HFFc6 (cell line): ENCODE results near the gene CISD3. TPM values are rescaled to one million over a fixed set of nuclear protein-coding genes. Genes with fewer than 3 reads are reported as not detected.
"Not testable (repeated sequence)": the region's sequence is repeated elsewhere in the genome, so short reads cannot be mapped to it uniquely, and the experiment has no call there.

Experiments used
- DNase-seq: peaks from one replicate; pipeline ENCODE4 v3.0.0-alpha.2; 2018
- H3K27ac Mint-ChIP-seq: 2 replicates; pipeline ENCODE4 v1.8.0; 2020; ENCODE audit warnings: mild to moderate bottlenecking, mixed read lengths
- H3K27me3 Mint-ChIP-seq: 2 replicates; pipeline ENCODE4 v1.8.0; 2021; ENCODE audit warnings: mild to moderate bottlenecking, moderate library complexity, mixed read lengths; ENCODE audit not compliant: insufficient read depth
- H3K36me3 Mint-ChIP-seq: 2 replicates; pipeline ENCODE4 v1.8.0; 2021; ENCODE audit warnings: low read depth, mixed read lengths
- H3K4me1 Mint-ChIP-seq: 2 replicates; pipeline ENCODE4 v1.8.0; 2020; ENCODE audit warnings: low read depth, mixed read lengths
- H3K4me3 Mint-ChIP-seq: 2 replicates; pipeline ENCODE4 v1.8.0; 2020; ENCODE audit warnings: mild to moderate bottlenecking, moderate library complexity, mixed read lengths
- H3K9me3 Mint-ChIP-seq: 2 replicates; pipeline ENCODE4 v1.8.0; 2020; ENCODE audit warnings: mild to moderate bottlenecking, mixed read lengths
- total RNA-seq, 6 experiments: library from RNA; stranded (reverse); fragmentation: NEBNext Ultra II Directional; extraction: Animal tissue kit (Norgen Biotek cat#: 25700); gene quantifications; 2 replicates in 1 of 6; 3 replicates in 5 of 6; pipeline ENCODE4 v1.2.3, GENCODE V29; 2021
- TF ChIP-seq, protein P1 (sequence below): fragments of 200-600 bp; sonication (generic); IDR thresholded peaks from 2 replicates; pipeline ENCODE4 v1.5.0; 2021; ENCODE audit warnings: antibody characterized with exemption, mild to moderate bottlenecking

CISD3 gene
- total RNA-seq, 6 experiments from 2014 or later = 35.0 to 38.7 (median 36.6) TPM

DNA sequence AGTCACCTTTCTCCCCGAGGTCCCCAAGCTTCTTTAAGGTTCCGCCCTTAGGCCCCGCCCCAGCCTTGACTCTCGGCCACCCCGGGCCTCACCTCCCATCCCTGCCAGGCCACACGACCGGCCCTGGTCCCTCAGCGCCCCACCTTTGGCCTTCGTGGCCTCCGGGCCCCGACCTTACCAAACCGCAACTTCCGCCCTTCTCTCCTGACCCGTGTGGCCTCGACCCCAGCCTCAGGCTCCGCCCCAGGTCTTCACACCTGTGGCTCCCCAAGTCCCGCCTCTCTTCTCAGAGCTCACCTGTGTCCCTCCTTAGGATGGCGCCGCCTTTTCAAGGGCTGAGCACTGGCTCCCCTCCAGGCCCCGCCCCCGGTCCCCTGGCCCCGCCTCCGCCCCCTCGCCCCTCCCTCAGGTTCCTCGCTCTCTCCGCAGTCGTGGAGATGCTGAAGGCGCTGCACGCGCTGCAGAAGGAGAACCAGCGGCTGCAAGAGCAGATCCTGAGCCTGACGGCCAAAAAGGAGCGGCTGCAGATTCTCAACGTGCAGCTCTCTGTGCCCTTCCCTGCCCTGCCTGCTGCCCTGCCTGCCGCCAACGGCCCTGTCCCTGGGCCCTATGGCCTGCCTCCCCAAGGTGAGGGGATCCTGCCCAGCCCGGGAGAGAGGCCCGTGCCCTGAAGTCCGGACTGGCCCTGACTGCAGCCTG is 10.0 kb upstream of the CISD3 start:
- Mint-ChIP-seq H3K27me3 (no peaks in the 10 kb centered on the region; the same call in 1 of the 2 replicates), H3K36me3 (peaks cover 19% of the 10 kb centered on the region), H3K4me1 (no peaks in the 10 kb centered on the region), H3K9me3 (no peaks in the 10 kb centered on the region), H3K27ac (no peak overlapping the region), H3K4me3 (no peak overlapping the region)
- DNase-seq = no peak
- TF ChIP-seq, protein P1, sequence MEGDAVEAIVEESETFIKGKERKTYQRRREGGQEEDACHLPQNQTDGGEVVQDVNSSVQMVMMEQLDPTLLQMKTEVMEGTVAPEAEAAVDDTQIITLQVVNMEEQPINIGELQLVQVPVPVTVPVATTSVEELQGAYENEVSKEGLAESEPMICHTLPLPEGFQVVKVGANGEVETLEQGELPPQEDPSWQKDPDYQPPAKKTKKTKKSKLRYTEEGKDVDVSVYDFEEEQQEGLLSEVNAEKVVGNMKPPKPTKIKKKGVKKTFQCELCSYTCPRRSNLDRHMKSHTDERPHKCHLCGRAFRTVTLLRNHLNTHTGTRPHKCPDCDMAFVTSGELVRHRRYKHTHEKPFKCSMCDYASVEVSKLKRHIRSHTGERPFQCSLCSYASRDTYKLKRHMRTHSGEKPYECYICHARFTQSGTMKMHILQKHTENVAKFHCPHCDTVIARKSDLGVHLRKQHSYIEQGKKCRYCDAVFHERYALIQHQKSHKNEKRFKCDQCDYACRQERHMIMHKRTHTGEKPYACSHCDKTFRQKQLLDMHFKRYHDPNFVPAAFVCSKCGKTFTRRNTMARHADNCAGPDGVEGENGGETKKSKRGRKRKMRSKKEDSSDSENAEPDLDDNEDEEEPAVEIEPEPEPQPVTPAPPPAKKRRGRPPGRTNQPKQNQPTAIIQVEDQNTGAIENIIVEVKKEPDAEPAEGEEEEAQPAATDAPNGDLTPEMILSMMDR = no peak

DNA sequence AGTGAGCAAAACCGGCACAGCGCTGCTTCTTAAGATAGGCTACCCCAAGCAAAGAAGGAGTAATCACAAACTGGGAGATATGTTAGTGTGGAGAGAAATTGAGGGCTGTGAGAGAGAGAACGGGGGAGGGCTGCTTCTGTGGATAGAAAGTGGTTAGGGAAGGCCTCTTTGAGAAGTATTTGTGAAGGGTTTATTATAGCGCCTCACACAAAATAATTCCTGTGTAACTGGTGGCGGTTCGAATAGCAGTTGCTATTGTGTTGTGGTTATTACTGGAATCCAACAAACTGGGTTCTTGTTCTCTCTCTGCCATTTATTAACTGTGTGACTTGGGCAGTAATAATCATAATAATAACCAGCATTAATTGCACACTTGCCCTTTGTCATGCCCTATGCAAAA is 9.2 kb upstream of the CISD3 start:
- peaks cover 16% of the 10 kb centered on the region for H3K36me3 Mint-ChIP-seq

DNA sequence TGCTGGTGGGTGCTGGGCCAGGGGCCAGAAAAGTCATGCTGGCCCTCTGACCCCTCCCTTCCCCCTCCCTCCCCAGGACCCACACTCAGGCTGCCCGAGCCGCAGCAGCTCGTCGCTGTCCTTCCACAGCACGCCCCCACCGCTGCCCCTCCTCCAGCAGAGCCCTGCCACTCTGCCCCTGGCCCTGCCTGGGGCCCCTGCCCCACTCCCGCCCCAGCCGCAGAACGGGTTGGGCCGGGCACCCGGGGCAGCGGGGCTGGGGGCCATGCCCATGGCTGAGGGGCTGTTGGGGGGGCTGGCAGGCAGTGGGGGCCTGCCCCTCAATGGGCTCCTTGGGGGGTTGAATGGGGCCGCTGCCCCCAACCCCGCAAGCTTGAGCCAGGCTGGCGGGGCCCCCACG is 8.3 kb upstream of the CISD3 start:
- Mint-ChIP-seq H3K27me3 (no peaks in the 10 kb centered on the region; the same call in 1 of the 2 replicates), H3K9me3 (no peaks in the 10 kb centered on the region), H3K4me1 (no peaks in the 10 kb centered on the region), H3K36me3 (peaks cover 14% of the 10 kb centered on the region), H3K4me3 (no peak overlapping the region), H3K27ac (no peak overlapping the region)
- TF ChIP-seq, protein P1 = no peak
- DNase-seq = no peak

More for the DNA sequence above, 9.2 kb upstream of the CISD3 start:
- no peaks in the 10 kb centered on the region for H3K9me3 Mint-ChIP-seq
- DNase-seq = no peak
- H3K4me1 Mint-ChIP-seq = no peaks in the 10 kb centered on the region
- H3K4me3 Mint-ChIP-seq = no peak overlapping the region
- TF ChIP-seq, protein P1 = no peak
- no peak overlapping the region for H3K27ac Mint-ChIP-seq
- no peaks in the 10 kb centered on the region; the same call in 1 of the 2 replicates for H3K27me3 Mint-ChIP-seq

DNA sequence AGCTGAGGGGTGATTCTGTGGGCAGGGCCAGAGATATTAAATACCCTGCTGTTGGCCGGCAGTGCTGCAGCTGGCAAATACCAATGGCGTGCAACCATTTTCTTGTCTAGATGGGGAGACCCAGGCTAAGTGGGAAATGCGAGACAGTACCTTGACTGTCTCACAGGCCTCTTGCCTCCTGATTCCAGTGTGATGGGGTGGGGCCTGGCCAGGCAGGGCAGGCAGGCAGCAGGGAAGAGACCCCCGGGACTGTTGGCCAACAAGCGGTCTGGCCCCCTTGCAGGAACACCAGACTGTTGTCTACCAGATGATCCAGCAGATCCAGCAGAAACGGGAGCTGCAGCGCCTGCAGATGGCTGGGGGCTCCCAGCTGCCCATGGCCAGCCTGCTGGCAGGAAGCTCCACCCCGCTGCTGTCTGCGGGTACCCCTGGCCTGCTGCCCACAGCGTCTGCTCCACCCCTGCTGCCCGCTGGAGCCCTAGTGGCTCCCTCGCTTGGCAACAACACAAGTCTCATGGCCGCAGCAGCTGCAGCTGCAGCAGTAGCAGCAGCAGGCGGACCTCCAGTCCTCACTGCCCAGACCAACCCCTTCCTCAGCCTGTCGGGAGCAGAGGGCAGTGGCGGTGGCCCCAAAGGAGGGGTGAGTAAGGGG is 5.7 kb upstream of the CISD3 start:
- TF ChIP-seq, protein P1 = no peak
- Mint-ChIP-seq H3K27ac (no peak overlapping the region), H3K4me1 (peaks cover 13% of the 10 kb centered on the region), H3K4me3 (no peak overlapping the region), H3K36me3 (peaks cover 9% of the 10 kb centered on the region; the same call in 1 of the 2 replicates), H3K9me3 (no peaks in the 10 kb centered on the region), H3K27me3 (no peaks in the 10 kb centered on the region; the same call in 1 of the 2 replicates)
- no peak for DNase-seq

DNA sequence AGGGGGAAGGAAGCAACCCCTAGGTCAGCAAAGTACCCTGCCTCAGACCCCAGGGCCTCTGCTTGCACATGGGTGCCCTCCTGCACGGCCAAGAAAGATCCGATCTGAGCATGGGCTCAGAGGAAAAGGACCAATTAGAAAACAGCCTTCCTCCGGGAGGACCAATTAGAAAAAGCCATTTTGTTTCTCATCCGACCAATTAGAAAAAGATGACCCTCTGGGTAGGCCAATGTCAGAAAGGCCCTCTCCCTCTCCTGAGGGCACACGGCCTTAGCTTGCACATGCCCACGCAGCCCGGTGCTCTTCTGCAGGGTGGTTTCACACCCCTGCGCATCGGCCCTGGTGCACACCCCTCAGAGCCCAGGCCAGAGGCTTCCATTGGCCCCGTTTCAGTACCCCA is 5.1 kb upstream of the CISD3 start:
- TF ChIP-seq, protein P1 = no peak
- H3K36me3 Mint-ChIP-seq = peaks cover 9% of the 10 kb centered on the region; the same call in 1 of the 2 replicates
- H3K9me3 Mint-ChIP-seq = no peaks in the 10 kb centered on the region
- DNase-seq = no peak
- peaks cover 14% of the 10 kb centered on the region for H3K4me1 Mint-ChIP-seq
- no peak overlapping the region for H3K27ac Mint-ChIP-seq
- no peak overlapping the region for H3K4me3 Mint-ChIP-seq
- no peaks in the 10 kb centered on the region for H3K27me3 Mint-ChIP-seq

DNA sequence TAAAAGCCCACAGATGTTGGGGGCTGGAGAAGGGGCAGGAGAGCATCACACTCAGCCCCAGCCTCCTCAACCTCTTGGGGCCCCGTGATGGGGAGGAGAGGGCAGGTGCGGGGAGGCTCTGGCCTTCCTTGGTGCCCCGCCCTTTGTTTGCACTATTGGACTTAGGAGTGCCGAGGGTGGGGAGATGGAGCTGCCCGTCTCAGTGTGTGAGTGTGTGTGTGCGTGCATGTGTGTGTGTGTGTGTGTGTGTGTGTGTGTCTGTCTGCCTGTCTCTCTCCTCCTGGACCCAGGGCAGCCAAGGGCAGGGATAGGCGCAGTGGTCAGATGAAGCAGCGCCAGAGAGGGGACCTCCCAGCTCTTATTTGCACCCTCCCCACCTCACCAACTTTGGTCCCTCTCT is 4.0 kb upstream of the CISD3 start:
- not testable (repeated sequence) for H3K9me3 Mint-ChIP-seq, H3K36me3 Mint-ChIP-seq, H3K4me3 Mint-ChIP-seq, H3K27ac Mint-ChIP-seq, DNase-seq, H3K27me3 Mint-ChIP-seq
- H3K4me1 Mint-ChIP-seq = peaks cover 22% of the 10 kb centered on the region
